NCI-H1105 treated with DMSO at 0.1 percent for 48 hours (cell line): ENCODE data around the gene PPM1H.
"Not testable (repeated sequence)": the region's sequence is repeated elsewhere in the genome, so short reads cannot be mapped to it uniquely, and the experiment has no call there.

Experiments used
- DNase-seq: peaks from one replicate; lab custom pipeline; 2025; lab: John Stamatoyannopoulos, UW

Gene PPM1H

DNA sequence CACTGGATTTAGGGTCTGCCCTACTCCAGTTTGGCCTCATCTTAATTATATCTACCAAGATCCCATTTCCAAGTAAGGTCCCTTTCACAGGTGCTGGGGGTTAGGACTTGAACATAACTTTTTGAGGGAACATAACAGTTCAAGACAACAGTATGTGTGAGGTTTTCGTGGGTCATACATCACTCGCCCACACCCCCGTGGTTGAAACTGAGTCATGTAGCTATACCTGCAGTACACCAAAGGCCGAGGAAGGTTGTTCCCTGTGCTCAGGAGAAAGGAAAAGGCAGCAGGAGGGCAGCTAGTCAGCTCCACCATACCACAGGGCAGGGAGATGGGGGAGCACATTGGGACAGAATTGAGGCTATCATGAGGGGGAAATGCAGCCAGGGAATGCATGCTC is 167.0 kb downstream of the PPM1H start:
- no peak for DNase-seq

DNA sequence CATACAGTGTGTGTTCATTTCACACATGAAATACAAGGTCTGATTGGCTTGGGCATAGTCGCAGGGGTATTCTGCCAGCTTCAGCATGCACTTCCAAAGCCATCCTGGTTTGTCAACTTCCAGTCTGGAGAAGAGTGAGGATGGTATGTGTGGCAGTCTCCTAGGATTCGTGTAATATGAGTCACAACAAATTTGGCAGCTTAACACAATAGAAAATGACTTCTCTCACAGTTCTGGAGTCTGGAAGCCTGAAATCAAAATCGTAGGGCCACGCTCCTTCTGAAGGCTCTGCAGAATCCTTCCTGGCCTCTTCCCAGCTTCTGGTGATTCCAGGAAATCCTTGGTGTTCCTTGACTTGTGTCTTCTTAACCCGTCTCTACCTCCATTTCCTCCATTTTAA is 167.5 kb downstream of the PPM1H start:
- DNase-seq: no peak

DNA sequence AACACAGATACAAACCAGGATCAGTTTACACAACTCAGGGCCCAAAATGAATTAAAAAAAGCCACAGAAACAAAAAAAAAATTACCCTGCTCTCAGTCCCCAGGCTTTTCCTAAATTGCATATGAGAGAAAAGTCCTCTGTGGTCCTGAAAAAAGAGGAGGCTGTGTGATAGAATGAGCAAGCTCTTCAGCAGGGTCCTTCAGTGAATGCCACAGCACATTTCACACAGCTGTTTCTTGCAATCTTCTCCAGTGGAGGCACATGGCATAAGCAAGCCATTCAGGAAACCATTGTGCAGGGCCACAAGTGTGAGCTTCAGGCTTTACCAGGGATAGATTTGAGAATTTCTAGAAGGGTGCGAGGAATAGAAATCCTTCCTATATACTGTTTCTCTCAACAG is 168.5 kb downstream of the PPM1H start:
- DNase-seq: no peak

DNA sequence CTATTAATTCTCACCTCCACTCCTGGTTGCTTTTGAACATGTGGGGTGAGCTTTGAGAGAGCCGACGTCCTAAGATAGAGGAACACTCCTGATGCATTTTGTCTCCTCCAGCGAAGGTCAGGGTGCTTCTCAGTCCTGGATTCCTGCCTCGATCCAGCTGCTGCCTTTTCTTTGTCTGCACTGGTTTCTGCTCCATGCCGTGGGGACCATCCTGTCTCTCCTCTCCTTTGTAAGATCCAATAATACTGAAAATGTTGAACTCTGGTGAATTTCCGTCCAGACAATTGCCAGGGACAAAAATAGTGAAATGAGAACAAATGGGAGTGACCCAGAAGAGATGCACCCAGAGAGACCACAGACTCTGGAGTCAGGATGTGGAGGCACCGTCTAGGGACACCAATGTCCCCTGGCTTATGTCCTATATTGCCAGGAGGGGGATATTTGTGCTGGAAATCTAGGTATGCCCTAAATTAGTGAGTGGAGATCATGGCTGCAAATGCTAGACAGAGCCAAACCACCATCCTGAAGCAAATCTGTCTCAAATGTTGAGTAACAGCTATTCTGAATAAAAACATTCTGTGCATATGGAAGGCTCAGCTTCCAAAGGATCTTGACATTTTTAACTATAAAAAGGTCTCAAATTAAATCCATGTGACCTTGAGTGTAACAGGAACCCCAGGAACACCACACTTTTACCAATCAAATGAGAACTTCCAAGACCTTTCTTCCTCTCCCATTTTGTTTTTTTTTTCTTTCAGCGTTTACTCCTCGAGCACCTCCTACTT is 170.9 kb downstream of the PPM1H start:
- no peak for DNase-seq

DNA sequence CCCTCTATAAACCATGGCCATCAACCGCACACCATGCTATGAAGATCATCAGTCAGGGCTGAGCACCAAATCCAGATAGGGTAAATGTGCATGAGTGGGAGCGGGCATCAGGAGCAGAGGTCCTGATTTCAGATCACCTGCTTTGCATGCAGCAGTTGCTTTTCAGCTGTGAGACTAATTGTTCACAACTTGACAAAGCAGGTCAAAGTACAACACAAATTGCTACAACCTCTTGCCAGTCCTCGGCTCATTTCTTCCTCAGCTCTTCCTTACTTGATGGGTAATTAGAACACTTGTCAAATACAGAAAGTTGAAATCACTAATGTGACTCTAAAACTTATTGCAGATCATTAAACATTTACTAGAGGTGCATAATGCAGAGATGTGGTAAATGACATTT is 171.6 kb downstream of the PPM1H start:
- DNase-seq: no peak

DNA sequence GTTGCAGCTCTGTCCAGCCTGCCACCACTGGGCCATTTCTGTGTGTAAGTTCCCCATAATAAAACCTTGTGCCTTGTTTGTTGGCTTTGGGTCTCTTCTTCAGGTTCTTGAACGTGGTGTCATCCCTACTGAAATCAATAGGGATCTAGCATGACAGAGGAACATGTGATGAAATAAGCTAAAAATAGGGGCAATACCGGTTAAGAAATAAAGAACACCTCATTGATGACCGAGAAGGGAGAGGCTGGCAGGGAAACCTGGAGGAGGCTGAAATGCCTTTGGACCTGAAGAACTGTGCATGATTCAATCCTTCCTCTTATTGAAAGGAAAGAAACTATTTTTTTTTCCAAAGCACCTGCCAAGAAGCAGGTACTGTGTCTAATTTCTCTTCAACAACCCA is 172.3 kb downstream of the PPM1H start:
- DNase-seq: no peak

DNA sequence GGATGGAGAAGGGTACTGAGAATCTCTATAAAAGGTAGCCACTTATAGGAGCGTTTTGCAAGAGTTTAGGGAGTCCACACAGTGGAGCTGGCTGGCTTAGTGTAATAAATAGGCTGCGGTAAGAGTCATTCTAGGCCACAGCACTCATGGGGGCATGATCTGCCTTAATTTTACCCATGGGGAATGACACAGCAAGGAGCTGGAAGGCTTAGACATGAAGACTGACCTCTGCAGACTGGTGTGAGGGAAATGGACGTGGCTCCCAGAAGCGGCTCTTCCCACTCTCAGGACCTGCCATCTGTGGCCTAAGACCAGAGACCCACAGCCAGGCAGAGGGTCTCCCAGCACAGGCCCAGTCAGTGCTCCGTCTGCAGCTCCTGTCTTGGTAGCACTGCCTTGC is 173.3 kb downstream of the PPM1H start:
- no peak for DNase-seq

DNA sequence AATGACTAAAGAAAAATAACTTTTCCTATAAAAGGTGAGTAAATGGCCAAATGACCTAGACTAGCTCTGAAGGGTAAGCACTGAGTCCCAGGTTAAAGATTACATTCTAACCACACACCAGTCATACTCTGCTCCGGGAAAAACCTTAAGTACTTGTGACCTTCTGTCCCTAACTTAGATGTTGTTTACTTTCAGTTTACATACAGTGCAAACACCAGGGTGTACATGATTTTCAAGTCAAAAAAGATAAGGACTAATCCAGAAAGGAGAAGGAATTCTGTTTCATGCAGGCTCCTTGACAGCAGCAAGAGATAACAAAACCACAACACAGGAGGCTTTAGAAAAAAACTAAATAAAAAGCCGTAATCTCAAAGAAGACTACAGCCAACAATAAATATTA is 174.2 kb downstream of the PPM1H start:
- DNase-seq: no peak

DNA sequence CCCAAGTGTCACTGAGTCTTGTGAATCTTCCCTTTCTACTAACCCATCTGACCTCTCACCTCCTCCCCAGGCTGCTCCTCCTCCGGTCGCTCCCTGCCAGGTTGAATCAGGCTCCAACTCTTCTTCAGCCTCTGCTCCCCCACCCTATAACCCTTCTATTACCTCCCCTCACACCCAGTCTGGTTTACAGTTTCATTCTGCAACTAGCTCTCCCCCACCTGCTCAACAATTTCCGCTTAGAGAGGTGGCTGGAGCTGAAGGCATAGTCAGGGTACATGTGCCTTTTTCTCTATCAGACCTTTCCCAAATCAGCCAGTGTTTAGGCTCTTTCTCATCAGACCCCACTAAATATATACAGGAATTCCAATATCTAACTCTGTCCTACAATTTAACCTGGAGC is 174.6 kb downstream of the PPM1H start:
- not testable (repeated sequence) for DNase-seq

DNA sequence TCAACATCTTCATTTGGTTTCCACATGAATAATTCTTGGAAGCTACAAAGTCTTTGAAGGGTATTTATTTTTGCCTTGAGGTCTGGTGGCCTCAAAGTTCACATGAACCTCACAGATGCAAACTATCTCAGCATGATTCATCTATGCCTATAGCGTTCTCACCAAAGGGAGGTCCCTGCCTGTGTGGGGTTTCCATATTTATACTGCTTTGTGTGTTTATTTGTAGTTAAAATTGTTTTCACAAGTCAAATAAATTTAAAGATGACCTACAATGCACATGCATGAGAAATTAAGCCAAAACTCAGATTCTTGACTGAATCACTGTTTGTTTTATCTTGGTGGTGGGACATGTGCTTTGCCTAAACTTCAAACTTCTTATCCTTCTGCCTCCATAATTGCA is 176.7 kb downstream of the PPM1H start:
- no peak for DNase-seq

DNA sequence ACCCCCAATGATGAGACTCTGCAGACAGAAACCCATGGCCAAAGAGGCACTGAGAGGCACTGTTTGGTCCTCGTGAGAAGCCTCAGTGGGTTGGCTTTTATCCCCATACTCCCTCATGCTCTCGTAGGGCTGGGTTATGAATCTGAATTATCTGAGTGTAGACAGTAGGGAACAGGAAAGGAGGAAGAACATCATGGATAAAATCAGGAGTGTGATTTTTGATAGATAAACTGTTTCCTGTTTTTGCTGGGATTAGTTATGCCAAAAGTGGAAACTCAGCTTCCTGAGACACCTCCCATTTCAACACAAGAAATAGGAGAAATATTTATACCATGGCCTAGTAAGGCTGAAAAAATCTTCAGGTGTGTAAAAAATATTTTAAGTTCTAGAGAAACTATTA is 177.9 kb downstream of the PPM1H start:
- no peak for DNase-seq

DNA sequence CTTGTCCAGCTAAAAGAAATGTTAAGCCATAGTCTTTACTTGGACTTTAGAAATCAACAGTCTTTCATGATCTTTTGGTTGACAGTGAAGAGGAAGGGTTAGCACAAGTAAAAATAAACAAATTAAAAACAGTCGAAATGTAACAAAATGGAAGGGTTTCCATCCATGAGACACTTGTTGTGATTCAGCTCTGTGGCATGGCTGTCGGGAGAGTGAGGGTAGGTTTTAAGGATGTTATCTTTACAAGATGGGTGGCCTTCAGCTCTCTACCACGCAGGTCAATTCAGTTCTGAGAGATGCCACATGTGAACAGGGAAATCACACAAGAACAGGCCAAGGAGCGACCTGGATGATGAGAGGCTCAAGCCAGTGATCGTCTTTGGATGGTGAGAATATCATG is 180.2 kb downstream of the PPM1H start:
- DNase-seq: no peak

DNA sequence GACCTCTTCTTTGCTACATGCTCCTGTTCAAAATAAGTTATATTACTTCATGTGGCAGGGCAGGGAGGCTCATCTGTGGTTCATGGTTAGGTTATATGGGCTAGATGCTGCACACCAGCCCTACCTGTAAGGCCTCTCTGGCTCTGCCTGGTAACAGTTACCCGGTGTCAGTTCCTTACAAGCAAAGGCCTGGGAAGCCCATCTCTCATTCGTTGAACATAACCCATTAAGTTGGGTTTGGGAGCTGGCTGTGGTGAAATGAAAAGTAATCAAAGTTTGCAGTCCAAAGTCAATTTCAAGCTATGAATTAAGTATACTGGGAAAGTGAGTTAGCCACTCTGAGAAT is 183.2 kb downstream of the PPM1H start:
- DNase-seq: no peak

DNA sequence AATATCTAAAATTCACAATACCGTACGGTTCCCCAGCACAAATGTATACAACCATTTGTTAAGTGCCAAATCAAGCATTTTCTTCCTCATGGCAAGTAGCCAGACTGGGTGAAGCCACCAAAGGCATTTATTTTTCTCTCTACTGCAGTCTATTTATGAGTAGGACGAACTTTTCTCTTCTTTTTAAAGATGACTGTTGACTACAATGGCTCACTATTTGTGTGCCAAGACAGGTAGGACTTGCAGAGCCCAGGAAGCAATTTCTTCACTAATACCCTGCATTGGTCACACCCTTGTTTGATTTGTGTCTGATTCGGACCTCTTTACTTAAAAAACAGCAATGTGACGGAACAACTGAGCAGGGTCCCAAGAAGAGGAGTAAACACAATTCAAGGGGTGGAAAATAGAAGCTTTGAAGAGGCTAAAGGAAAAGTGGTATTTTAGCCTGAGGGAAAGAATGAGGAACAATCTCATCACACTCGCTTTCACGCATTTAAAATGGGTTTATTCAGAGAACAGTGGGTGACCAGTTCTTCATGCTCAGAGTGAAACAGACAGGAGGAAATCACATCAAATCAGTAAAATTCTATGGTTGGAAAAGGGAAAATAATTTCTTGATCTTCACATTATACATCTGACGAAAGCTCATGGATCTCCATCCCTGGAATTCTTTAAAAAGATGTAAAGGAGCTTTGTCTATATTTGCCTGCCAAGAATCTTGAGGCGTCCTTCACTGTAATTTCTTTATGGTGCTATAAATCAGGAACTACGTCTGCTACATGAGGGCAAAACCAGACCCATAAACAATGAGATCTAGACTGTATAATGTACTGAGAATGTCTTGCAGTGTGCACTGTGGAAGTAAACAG is 183.8 kb downstream of the PPM1H start:
- no peak for DNase-seq

DNA sequence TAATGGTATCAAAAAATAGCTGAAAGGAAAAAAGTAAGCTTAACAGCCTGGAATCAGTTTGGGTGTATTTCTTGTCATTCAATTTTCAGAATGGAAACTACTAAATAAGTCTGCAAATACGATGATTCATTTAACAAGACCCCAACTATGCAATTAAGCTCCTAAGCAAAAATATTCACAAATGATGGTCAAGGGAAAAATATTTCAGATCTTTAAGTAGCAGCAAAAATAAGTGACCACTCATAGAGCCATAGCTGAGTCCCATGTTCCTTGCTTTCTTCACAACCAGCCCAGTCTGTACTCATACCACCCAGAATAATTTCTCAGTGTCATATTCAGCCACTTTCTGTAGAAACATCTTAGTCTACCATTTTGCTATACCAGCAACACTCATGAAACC is 185.4 kb downstream of the PPM1H start:
- DNase-seq: no peak

DNA sequence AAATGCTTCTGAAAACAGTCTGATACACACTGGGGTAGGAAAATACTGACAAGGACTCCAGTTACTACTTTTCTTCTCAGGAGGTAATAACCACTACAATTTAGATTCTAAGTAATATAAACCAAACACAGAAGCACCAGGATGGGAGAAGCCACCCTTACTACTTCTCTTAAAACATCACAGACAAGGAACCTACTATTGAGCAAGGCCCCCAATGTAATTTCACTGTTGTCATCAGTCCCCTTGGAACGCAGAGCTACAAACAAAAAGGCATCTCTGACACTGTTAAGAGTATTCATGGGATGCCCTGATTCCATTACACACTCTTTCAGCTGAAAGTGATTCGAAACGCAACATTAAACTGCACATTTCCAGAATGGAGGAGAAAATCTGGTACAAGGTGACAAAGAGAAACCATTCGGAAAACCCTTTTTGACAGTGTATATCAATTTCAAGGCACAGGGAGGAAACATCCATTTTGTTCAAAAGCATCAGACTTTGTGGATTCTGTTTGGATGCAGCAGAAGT is 185.9 kb downstream of the PPM1H start:
- DNase-seq: no peak

DNA sequence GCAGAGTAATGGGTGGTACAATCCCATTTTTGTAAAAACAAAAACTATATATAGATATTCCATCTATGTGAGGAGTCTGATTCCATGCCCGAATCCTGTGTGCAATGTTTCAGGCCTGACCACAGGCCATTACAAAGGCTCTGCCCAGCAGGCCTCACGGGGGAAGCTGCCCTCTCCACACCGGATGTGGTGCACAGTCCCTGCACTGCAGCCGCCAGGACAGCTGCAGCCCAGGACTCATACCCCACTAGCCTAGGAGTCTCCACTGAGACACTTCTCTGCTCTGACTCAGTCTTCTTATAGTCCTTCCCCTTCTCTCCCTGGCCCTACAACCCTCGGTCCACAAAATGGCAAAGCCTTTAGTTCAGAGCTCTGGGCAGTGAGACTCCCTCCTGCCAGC is 190.4 kb downstream of the PPM1H start:
- DNase-seq: no peak

DNA sequence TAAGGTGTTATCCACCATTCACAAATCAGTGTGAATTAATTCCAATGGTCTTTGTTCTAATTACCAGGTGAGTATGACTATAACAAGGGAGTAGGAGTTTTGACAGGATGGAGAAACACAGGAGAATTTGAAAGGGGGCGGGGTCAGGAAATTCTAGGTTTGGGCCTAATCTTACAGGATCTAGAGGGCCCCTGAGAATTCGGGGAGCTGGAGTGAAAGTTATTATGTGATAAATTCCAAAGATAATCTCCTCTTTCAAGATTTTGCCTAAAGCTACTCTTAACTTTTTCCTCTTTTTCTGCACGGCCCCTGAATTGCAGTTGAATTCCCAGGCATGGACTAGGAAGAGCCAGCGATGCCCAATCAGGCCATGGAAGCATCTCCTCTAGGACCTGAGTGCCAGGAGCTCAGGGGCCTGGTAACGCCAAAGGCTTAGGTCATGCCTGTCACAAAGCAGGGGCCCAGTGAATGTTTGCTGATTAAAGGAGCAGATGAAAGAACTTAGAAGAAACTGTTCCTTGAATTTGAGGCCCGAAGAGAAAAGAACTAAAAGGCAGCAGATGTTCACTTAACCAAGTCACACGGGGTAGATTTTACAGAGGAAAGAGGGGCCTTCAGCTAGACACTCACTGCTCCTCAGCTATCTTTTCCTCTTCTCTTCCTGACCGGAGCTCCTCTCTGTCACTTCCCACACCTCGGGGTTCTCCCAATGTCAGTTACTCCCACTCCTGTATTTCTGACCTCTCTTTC is 195.5 kb downstream of the PPM1H start:
- DNase-seq: no peak

DNA sequence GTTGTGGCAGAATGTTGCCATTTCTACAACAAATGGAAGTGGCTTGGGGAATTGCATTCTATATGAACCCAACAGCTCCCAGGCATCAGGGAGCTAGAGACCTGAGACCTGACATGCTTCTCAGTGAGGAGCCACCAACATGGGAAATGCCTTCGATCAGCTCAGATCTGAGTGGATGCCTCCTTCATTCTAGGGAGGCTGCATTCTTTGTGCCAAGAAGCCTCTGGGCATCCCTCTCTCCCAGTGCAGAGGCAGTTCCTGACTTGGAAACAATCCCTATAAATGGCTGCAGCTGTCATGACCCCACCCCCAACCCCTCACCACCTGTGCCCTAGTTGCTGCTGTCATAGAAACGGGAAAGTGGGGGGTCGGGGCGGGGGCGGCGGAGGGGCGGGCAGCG is 196.3 kb downstream of the PPM1H start:
- DNase-seq: no peak

DNA sequence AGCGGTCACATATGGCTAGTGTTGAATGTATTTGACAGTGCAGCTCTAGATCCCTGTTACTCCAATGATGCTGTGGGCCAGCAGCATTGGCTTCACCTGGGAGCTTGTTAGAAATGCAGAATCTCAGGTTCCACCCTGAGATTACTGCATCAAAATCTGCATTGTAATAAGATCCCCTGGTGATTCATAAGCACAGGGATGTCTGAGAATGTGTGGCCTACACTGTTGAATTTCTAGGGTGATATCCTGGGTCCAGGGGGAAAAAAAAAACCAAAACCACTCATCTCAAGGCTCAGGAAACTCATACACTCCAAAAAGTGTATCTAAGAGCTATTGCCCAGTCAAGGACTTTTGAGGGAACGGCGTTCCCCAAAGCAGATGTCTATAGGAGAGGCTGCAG is 196.8 kb downstream of the PPM1H start:
- no peak for DNase-seq

DNA sequence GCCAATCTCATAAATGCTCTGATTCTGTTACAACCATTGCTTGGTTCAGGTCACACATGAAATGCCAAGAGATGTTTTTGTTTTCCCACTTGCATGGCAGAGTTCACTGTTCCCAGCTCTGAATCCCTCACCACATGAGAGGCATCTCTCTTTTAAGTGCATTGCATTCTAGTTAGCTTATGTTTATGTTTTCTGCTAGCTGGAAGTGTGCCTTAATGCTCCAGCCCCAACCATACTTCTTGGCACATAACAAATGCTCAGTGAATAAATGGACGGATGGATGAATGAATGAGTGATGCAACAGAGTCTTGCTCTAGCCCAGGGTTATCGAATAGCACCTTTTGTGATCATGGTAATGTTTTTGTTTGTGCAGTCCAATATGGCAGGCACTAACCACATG is 197.3 kb downstream of the PPM1H start:
- no peak for DNase-seq

DNA sequence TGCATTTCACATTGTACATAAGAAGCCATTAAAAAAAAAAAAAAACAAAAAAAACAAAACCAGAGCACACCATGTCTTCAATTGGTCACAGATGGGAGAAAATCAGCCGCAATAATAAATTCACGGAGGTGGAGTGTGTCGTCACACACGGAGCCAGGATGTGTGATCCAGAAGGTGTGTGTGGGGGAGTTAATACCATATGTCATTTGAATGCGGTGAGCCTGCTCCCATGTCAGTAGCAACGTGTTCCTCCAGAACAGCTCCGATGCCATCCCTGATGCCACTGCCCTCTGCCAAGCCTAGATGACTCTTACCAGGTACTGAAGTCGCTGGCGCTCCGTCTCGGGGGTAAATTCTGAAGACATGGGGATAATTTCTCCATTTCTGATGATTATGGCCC is 197.8 kb downstream of the PPM1H start:
- no peak for DNase-seq

DNA sequence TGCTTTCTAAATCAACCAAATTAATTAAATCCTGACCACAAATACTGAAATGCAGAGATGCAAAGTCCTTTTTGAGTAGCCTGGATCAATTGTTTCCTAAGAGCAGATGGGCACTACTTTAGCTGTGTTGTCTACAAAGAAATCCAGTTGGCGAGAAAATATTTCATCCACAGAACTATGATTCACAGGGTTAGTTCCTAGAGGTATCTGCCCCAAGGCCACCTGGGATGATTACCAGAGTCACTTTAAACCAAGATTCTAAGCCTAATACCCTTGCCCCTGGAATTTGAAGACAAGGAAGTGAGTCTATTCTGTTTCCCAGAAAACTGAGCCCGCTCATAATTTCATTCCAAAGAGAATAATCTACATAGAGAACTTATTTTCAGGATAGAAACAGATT is 198.4 kb downstream of the PPM1H start:
- no peak for DNase-seq
